Keratinocyte (primary cell): ENCODE results near the gene LAP3. TPM values are rescaled to one million over a fixed set of nuclear protein-coding genes. Genes with fewer than 3 reads are reported as not detected.

ENCODE experiments used
- DNase-seq: peaks from one replicate; pipeline ENCODE4 v3.0.0-alpha.2; 2011; ENCODE audit warnings: low read depth, missing footprints, low spot score
- FAIRE-seq: peaks from 2 replicates; lab custom pipeline; 2011; peaks lifted over from hg19 to GRCh38; lab: Jason Lieb, UNC
- H2AFZ ChIP-seq: 2 replicates; pipeline ENCODE4 v1.6.0; 2012; ENCODE audit warnings: low read length, control low read depth, inconsistent platforms; ENCODE audit not compliant: control insufficient read depth
- H3K27ac ChIP-seq: 2 replicates; pipeline ENCODE4 v1.5.1; 2011; ENCODE audit warnings: low read length; ENCODE audit not compliant: control insufficient read depth, insufficient read depth
- H3K27me3 ChIP-seq: 3 replicates; pipeline ENCODE4 v1.6.0; 2011; ENCODE audit warnings: low read length; ENCODE audit not compliant: control insufficient read depth, insufficient read depth; ENCODE audit errors: extremely low read depth
- H3K36me3 ChIP-seq, 2 experiments: 2 replicates in 1 of 2; 3 replicates in 1 of 2; pipeline ENCODE4 v1.5.1; 2011; ENCODE audit warnings: low read length in 2 of 2, mild to moderate bottlenecking in 1 of 2; ENCODE audit not compliant: control insufficient read depth in 2 of 2, insufficient read depth in 2 of 2; ENCODE audit errors: extremely low read depth in 1 of 2
- H3K4me1 ChIP-seq: 3 replicates; pipeline ENCODE4 v1.5.1; 2011; ENCODE audit warnings: low read length; ENCODE audit not compliant: control insufficient read depth, insufficient read depth; ENCODE audit errors: extremely low read depth
- H3K4me2 ChIP-seq: 3 replicates; pipeline ENCODE4 v1.6.0; 2011; ENCODE audit warnings: low read depth, low read length; ENCODE audit not compliant: control insufficient read depth, insufficient read depth; ENCODE audit errors: extremely low read depth
- H3K4me3 ChIP-seq, 3 experiments: fragments of 200-600 bp in 1 of 3; sonication (generic) in 1 of 3; 2 replicates in 2 of 3; 3 replicates in 1 of 3; pipeline ENCODE4 v1.5.1; 2011 to 2016; ENCODE audit warnings: low read length in 3 of 3, mild to moderate bottlenecking in 3 of 3, control low read depth in 2 of 3, inconsistent platforms in 1 of 3, low read depth in 1 of 3, mixed read lengths in 1 of 3, mixed run types in 1 of 3, moderate library complexity in 1 of 3; ENCODE audit not compliant: control insufficient read depth in 2 of 3, insufficient read depth in 2 of 3; ENCODE audit errors: extremely low read depth in 1 of 3
- H3K79me2 ChIP-seq: 2 replicates; pipeline ENCODE4 v1.6.0; 2012; ENCODE audit warnings: low read length; ENCODE audit not compliant: control insufficient read depth, insufficient read depth
- H3K9ac ChIP-seq: 3 replicates; pipeline ENCODE4 v1.6.0; 2011; ENCODE audit warnings: low read length; ENCODE audit not compliant: control insufficient read depth, insufficient read depth; ENCODE audit errors: extremely low read depth
- H3K9me1 ChIP-seq: 3 replicates; pipeline ENCODE4 v1.6.0; 2011; ENCODE audit warnings: low read length; ENCODE audit not compliant: control insufficient read depth, insufficient read depth; ENCODE audit errors: extremely low read depth
- H3K9me3 ChIP-seq: 2 replicates; pipeline ENCODE4 v1.5.1; 2012; ENCODE audit warnings: low read depth, low read length; ENCODE audit not compliant: control insufficient read depth
- H4K20me1 ChIP-seq: 3 replicates; pipeline ENCODE4 v1.6.0; 2011; ENCODE audit warnings: low read length; ENCODE audit not compliant: control insufficient read depth, insufficient read depth; ENCODE audit errors: extremely low read depth
- CTCF ChIP-seq, 3 experiments: IDR thresholded peaks in 1 of 3; conservative IDR thresholded peaks in 1 of 3; optimal IDR thresholded peaks in 1 of 3; 2 replicates in 2 of 3; 3 replicates in 1 of 3; pipeline versions ENCODE3 to v1.5.1; 2011; ENCODE audit warnings: low read length in 3 of 3, mild to moderate bottlenecking in 3 of 3, moderate library complexity in 2 of 3, control low read depth in 1 of 3, inconsistent platforms in 1 of 3; ENCODE audit not compliant: insufficient read depth in 2 of 3; ENCODE audit errors: extremely low read depth in 1 of 3
- EZH2 ChIP-seq: IDR thresholded peaks from one replicate; pipeline ENCODE4 v1.6.1; 2012; ENCODE audit warnings: inconsistent platforms, mild to moderate bottlenecking, low read length, moderate library complexity
- dilution Hi-C: fragments of 300-500 bp; cut with MboI; formaldehyde crosslinking; loops from one replicate; pipeline ENCODE4 v1.7.0; 2020; ENCODE audit warnings: low sequenced_read_pairs; ENCODE audit not compliant: extremely low pct_ligation_motif_present
- polyA plus RNA-seq, 5 experiments: library from polyadenylated mRNA; depleted of rRNA in 3 of 5; stranded (reverse) in 3 of 5; stranded (forward) in 1 of 5; unstranded in 1 of 5; fragments of >200 nt; gene quantifications; 1 replicate in 1 of 5; 2 replicates in 3 of 5; 3 replicates in 1 of 5; pipeline versions ENCODE4 v1.2.1 to v1.2.3, GENCODE V29; 2011 to 2012; ENCODE audit warnings: missing spikeins in 2 of 5, low read depth in 1 of 5, low replicate concordance in 1 of 5

The LAP3 gene
- polyA plus RNA-seq, 1 donor (not counting 4 experiments of a cell fraction or from before 2014, with no cell fraction given): 84.8 TPM

DNA sequence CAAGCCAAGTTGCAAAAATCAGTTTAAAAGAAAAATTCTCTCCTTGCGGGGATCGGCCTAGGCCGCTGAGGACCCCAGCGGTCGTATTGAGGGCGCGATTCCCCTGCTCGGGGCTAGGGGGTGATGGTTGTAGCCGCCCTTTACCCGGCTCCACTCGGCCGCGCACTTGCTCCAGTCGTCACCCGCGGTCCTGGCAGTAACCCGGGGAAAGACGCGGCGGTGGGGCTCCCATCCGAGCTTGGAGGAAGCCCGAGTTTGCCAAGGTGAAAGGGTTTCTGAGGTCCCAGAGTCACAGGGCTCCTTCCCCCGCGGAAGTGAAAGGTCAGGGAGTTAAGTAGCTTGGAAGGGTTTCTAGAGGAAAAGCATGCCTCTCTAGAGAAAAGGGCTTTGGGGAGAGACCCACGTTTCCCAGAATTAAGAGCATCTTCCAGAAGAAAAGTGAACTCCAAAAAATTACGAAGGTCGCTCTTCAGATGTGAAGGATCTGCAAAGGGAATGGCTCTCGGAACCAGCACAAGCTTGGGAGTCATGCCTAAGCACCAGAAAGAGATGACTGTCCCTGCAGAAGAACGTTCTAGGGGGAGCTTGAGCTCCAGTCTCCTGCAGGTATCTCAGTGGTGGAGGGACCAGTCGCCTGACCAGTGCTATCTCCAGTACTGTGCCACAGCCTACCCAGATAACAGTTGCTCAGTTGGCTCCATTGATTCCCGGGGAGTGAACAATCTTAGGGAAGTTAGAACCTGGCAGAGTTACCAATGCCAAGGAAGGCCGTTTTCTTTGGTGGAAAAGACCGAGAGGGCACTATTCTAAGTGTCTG, 875 bp downstream of the LAP3 start:
- TF ChIP-seq CTCF (optimal IDR thresholded peaks at IDR 0.05 in 1 of 3, IDR thresholded peaks at IDR 0.05 in 1 of 3, conservative IDR thresholded peaks at IDR 0.05 in 1 of 3; ENCODE audit: extremely low read depth in 1 of 3, insufficient read depth in 2 of 3, low read length in 3 of 3): no peak
- TF ChIP-seq EZH2: no peak
- Histone ChIP-seq H3K4me1 (peaks cover 8% of the 10 kb centered on the region), H3K9me3 (no peaks in the 10 kb centered on the region), H3K79me2 (peaks cover 17% of the 10 kb centered on the region), H3K36me3 (peaks cover 6 to 11% of the 10 kb centered on the region in 2 experiments), H2AFZ (peak overlapping the region; percentile 78), H3K27ac (peak overlapping the region; percentile 87), H4K20me1 (no peaks in the 10 kb centered on the region), H3K4me2 (peak overlapping the region; percentile 97), H3K27me3 (no peaks in the 10 kb centered on the region), H3K9ac (peak overlapping the region; percentile 90), H3K4me3 (peak overlapping the region; percentile 88 to 93 (median 89)), H3K9me1 (no peaks in the 10 kb centered on the region)
- FAIRE-seq (peak; percentile 26), DNase-seq (no peak)
- dilution Hi-C loops: no loop called here

- FAIRE-seq: no peak
- H3K9me1 ChIP-seq: no peaks in the 10 kb centered on the region
- H2AFZ ChIP-seq: no peak overlapping the region
- no peaks in the 10 kb centered on the region for H3K9me3 ChIP-seq
- TF ChIP-seq CTCF (optimal IDR thresholded peaks at IDR 0.05 in 1 of 3, IDR thresholded peaks at IDR 0.05 in 1 of 3, conservative IDR thresholded peaks at IDR 0.05 in 1 of 3; ENCODE audit: extremely low read depth in 1 of 3, insufficient read depth in 2 of 3, low read length in 3 of 3) (no peak), EZH2 (no peak)
- peaks cover 8% of the 10 kb centered on the region for H3K4me1 ChIP-seq
- no peaks in the 10 kb centered on the region for H3K27me3 ChIP-seq
- H3K27ac ChIP-seq: peak overlapping the region; percentile 10
- H3K4me2 ChIP-seq: peak overlapping the region; percentile 97
- DNase-seq: no peak
- dilution Hi-C loops: no loop called here
- peaks cover 8 to 16% of the 10 kb centered on the region in 2 experiments for H3K36me3 ChIP-seq
- peak overlapping the region; percentile 88 to 93 (median 89) for H3K4me3 ChIP-seq
- H3K9ac ChIP-seq: peak overlapping the region; percentile 90
- H3K79me2 ChIP-seq: peaks cover 17% of the 10 kb centered on the region
- H4K20me1 ChIP-seq: no peaks in the 10 kb centered on the region
Measured at GRCh38 chr4:17578482-17578891, 1.5 kb downstream of the LAP3 start.
